GM20000 (cell line): ENCODE results near the gene LINS1.

Experiments
- DNase-seq: peaks from one replicate; pipeline ENCODE4 v3.0.0; 2012; ENCODE audit warnings: low spot score
- TF ChIP-seq, protein P1 (sequence below): IDR thresholded peaks from 2 replicates; pipeline ENCODE4 v1.5.1; 2012; ENCODE audit warnings: mild to moderate bottlenecking, control low read depth; ENCODE audit errors: extremely low read depth, missing control alignments

LINS1 gene

GRCh38 chr15:100559330-100559729, 42.7 kb downstream of the LINS1 start:
- TF ChIP-seq, protein P1, sequence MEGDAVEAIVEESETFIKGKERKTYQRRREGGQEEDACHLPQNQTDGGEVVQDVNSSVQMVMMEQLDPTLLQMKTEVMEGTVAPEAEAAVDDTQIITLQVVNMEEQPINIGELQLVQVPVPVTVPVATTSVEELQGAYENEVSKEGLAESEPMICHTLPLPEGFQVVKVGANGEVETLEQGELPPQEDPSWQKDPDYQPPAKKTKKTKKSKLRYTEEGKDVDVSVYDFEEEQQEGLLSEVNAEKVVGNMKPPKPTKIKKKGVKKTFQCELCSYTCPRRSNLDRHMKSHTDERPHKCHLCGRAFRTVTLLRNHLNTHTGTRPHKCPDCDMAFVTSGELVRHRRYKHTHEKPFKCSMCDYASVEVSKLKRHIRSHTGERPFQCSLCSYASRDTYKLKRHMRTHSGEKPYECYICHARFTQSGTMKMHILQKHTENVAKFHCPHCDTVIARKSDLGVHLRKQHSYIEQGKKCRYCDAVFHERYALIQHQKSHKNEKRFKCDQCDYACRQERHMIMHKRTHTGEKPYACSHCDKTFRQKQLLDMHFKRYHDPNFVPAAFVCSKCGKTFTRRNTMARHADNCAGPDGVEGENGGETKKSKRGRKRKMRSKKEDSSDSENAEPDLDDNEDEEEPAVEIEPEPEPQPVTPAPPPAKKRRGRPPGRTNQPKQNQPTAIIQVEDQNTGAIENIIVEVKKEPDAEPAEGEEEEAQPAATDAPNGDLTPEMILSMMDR = no peak
- no peak for DNase-seq

GRCh38 chr15:100558771-100559254, 43.2 kb downstream of the LINS1 start:
- TF ChIP-seq, protein P1 = no peak
- DNase-seq = no peak

DNA sequence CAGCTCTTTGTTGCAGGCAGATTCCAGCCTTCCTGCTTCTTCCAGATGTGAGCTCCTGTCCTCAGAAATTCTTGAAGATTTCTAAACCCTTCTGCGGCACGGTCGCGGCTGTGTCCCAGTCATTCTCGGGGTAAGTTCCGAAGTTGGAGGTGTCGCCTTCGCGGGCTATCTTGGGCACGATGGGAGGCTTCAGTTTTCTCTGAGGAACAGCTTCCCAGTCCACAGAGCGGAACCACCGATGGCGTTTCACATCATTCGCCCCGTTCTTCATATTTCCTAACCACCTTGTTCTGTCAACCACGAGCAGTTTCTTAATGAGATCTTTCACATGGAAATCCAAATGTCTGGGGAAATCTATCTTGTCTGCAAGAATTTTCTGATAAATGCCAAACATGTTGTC, 48.5 kb downstream of the LINS1 start:
- DNase-seq = no peak
- TF ChIP-seq, protein P1 = no peak

DNA sequence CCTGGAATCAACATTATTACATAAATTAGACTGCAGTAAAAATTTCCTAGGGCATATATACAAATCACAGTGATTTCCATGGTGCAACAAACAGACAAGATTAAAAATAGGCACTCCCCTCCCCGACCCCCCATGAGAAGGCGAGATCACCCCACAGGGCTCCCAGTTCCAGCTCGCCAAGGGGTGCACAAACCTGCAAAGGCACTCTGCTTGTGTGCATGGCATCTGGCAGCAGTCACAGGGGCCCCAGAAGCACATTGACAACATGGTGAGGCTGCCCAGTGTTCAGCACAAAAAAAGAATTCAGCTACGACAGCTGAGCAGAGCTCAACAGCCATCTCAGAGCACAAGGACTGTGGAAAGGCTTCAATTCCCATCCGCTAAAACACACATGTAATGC, 54.0 kb downstream of the LINS1 start:
- TF ChIP-seq, protein P1 = no peak
- no peak for DNase-seq

- TF ChIP-seq, protein P1 = no peak
- DNase-seq = no peak
Measured at GRCh38 chr15:100544946-100545345, 57.0 kb downstream of the LINS1 start.

DNA sequence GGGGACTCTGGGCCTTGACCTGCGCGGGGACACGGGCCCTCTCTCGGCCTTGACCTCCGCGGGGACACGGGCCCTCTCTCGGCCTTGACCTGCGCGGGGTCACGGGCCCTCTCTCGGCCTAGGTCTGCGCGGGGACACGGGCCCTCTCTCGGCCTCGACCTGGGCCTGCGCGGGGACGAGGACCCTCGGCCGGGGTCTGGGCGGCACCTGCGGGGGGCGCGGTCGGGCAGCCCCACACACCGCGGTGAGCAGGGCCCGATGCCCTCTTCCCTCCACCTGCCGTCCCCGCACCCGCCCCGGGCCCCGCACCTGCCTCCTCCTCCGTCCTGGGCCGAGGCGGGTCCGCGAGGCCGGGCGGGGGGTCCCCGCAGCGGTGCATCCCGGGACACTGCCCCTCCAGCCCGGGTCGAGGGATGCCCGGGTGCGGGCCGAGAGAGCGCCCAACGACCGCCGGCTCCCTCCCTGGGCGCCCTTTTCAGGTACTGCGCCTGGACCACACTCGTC, 57.6 kb downstream of the LINS1 start:
- TF ChIP-seq, protein P1 = no peak
- DNase-seq = no peak

- no peak for DNase-seq
- TF ChIP-seq, protein P1 = no peak
Measured at GRCh38 chr15:100542290-100542689, 59.7 kb downstream of the LINS1 start.
